HG03139 (cell line): ENCODE results near the gene PLEKHG3.

Experiments used
- ATAC-seq: cut with Tn5 transposase; IDR thresholded peaks from one replicate; pipeline ENCODE4 v1.9.1; 2021; ENCODE audit not compliant: unreplicated experiment

Gene PLEKHG3

DNA sequence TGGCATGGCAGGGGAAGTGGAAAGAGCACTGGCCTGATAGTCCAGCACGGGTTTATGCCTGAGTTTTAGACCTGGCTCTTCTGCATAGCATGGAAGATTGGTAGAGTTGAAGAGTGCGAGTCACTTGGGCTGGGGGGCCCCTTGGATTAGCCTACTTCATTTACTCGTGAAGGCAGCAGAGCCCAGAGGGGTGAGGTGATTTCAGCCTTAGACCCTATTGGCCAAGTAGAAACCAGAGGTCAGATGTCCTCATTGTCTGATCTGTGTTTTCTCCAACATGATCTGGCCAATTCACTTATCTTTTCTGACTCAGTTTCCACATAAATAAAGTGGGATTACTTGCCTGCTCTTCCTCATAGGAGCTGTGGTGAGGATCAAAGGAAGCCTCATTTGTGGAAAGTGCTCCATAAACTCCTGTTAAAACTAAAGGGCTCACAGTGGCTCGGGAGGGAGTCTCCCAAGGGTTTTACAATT lies 1.9 kb downstream of the PLEKHG3 start:
- no peak for ATAC-seq

DNA sequence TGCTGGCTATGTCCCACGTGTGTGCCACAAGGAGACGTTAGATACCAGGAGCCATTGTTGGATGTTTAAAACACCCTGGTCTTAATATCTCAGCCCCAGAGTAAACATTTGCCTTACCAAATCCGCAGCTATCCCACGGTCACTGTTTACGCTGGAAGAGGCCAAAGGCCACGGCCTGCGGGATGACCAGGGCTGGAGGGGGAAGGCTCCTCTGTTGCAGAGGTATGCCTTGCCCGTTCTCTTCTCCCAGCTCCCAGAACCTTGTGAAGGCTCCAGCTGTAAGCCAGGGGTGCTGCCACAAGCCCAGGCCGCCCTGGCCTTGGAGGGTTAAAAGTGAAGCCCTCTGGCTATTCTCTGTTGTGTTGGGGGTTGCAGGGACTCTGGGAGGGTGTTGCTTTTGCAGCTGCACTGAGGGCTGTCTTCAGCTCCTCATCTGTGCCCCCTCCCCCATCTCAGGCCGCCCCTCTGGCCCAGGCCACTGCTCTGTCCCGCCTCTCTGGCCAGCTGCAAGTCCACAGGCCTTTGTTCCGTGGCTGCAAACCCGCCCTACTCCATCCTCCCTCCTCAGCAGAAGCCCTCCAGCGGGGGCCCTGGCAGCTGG lies 2.5 kb downstream of the PLEKHG3 start:
- no peak for ATAC-seq

DNA sequence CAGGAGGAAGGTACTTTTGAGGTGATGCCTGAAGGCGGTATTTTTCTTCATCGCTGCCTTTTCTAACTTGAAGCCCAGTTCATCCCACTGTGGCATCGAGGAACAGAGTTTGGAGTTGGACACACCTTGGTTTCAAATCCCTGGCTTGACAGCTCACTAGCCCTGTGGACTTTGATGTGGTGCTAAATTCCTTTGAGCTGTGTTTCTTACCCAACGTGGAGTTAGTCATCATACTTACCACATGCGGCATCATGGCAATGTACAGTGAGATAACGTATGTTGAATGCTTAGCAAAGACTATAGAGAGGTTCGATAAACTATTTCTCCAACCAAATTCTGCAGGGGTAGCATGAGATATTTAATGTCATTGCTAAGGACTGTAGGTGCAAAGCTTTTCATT lies 3.4 kb downstream of the PLEKHG3 start:
- no peak for ATAC-seq

DNA sequence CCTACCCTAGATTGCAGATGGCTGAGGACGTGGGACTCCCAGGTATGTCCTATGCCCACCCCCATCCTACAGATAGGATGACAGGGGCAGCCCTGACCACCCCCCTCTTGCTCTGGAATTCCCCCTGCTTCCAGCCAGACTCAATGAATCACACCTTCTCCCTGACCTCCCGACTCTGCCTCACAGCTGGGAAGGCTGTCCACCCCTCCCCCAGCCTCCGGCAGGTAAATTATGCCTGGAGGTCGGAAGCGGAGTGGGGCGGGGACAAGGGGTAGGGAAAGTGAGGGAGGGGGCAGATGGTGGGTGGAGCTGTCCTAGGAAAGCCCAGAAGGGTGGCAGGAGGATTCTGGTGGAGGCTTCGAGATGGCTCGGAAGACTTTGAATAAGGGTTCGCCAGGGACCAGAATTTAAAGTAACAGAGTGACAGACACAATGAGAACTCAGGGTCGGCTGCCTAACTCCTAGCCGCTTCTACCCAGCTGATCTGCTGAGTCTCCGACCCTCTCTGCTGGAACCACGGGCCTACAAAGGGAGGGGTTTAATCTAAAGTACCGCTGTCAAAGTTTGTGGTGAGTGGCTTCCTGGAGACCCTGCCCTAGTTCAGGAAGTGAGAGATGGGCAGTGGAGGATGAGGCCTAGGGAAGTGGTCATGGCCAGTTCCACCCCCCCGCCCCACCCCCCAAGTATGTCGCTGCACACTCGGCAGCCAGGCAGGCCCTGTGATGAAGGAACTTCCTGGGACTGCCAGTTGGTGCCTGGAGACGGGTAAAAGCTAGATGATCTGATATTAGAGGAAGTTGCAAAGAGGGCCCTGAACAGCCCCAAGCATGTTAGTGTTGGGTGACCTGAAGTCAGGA lies 4.2 kb downstream of the PLEKHG3 start:
- no peak for ATAC-seq

DNA sequence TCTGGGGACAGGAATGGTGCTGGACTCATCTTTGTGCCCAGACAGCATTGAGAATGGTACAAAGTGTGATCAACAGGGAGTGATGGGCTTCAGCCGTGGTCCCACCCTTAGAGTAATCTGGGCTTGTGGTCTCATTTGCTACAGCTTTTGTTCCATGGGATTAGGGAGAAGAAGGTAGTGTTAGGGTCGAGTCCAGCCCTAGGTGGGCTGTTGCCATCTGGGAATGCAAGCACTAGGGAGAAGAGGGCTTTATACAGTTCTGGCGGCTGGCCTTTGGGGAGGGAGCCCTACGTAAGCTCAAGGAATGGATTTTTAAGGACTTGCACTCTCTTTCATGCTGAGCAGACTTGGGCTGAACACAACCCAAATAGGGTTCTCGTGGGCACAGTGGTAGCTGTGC lies 4.9 kb downstream of the PLEKHG3 start:
- no peak for ATAC-seq

DNA sequence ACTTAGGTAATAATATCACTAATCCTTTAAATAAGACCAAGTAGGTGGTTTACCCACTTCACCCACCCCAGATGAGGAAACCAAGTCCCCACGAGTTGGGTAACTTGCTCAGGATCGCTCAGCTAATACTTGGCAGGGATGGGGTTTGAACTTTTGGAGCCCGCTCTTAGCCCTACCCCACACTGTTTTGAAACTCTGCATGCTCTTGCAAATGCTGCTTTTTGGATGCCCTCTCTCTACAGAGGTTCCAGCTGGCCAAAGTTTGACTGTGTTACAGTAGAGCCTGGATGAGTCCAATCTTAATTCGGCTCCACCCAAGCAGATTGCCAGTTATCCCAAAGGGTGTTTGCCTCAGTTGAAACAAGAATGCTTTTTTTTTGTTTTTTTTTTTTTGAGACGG lies 6.8 kb downstream of the PLEKHG3 start:
- ATAC-seq = no peak

DNA sequence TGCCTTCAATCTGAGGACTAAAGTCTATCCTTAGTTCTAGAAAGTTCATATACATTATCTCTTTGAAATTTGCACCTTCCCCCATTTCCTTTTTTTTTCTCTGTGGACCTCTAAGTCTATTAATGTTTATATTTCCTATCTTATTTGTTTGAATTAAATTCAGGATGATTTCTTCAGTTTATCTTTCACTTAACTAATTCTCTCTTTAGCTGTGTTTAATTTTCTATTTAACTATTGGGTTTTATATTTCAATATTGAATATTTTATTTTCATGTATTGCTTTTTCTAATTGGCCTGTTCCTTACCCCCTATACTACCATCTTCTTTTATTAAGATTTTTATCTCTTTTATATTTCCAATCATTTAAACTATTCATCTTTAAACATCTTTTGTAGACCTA lies 9.5 kb downstream of the PLEKHG3 start:
- ATAC-seq = no peak

DNA sequence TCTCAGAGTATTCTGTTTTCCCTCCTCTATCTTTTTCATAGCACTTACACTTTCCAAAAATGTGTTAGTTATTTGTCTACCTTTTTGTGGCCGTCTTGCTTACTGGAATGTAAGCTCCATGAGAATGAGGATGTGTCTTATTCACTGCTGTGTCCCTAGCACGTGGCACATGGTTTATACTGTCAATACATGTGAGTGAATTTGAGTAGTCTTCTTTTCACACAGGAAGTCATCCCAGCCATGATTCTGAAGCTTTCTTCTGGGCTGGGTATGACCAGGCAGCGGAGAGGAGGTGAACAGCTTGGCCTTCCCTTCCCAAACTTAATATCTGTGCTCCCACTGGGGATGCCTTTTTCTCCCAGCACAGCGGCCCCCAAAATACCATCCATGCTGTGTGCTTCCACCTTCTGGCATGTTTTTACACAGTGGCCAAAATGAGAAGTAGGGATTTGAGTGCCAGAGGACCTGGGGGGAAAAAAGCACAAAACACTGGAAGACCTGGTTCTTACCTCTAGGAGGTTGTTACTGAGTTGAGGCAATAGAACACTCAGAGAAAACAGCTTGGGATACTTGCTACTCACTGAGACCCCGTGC lies 10.3 kb downstream of the PLEKHG3 start:
- ATAC-seq = no peak

DNA sequence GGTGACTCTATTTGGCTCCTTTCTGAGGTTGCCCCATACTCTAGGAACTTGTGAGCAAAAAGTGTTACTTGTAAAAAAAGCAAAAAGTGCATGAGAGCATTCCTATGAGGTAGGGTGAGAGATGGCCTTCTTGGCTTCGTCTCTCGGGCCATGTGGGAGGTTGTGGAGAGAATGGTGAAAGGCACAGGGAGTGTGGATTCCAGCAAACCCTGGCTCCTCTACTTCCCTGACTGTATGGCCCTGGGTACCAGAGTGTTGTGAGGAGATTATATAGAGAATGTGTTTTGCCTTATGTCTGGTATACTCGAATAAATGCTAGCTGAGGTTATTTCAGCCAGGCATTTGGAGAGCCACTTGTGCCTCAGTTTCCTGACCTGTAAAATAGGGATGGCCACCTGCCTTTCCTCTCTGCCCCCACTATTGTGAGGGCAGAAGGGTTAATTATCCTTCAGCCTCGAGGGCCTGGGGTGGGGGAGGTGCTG lies 11.0 kb downstream of the PLEKHG3 start:
- ATAC-seq = no peak

DNA sequence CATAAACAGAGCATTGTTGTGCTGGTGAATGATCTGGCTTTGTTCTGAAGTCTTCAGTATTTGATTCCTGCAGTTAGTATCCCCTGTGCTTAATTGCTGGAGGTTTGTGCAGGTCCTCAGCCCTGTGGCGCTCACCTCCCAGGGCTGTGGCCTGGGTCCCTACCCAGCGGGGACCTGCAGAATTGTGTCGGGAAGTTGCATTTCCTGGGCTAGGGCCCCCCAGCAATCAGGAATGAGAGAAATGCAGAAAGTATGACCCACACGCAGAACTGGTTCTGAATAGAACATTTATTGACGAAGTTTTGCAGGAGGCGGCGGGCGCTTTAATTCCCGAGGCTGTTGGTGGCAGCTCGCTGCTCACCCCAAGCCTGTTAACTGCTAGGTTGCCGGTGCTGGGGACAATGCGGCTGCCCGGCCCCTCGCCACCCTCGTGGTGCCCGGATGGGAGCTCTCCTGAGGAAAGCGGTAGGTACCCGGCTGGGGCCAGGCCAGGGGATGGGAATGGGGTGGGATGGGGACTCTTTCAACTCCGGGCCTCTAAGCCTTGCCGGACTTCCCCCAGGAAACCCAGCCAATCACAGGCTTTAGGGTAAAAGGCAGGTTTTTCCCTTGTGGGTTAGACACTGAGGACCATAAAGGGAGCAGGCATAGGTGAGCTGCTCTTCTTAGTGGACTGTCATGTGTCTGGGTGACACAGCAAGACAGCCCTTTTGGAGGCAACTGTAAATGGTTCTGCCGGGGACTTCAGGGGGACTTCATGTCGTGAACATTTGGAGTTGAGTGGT lies 11.6 kb downstream of the PLEKHG3 start:
- no peak for ATAC-seq

DNA sequence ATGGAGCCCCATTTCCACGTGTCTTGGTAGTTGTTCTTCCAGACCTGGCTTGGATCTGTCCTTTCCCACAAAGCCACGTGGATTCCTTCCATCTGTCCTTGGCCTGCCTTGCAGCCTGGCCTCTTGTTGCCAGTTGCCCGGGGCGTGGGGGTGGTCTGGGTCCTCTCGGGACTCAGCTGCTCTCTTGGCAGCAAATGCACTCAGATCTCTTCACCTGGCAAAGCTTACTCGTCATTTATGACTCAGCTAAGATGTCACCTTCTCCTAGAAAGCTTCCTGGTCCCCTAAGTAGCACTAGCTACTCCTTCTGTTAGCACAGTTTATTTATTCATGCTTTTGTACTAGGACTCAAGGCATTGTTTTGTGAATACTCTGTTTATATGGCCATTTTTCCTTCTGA lies 13.6 kb downstream of the PLEKHG3 start:
- no peak for ATAC-seq

DNA sequence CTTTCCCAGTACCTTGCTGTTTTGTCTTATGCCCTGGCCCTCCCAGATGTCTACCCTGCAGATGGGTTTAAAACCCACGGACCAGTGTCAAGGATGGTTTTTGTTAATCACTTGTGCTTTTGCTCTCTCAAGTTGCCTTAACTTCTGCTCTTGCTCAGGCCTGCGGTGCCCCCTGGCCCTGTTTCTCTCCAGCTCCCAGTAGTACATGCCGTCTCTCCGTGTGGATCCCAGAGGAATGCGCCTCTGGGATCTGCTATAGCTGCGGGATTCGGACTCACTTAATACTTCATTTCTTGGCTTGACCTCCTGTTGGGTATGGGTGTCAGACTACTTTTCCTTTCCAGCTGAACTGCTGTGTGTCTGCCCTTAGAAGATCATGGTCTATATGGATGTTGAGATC lies 14.5 kb downstream of the PLEKHG3 start:
- ATAC-seq = no peak

DNA sequence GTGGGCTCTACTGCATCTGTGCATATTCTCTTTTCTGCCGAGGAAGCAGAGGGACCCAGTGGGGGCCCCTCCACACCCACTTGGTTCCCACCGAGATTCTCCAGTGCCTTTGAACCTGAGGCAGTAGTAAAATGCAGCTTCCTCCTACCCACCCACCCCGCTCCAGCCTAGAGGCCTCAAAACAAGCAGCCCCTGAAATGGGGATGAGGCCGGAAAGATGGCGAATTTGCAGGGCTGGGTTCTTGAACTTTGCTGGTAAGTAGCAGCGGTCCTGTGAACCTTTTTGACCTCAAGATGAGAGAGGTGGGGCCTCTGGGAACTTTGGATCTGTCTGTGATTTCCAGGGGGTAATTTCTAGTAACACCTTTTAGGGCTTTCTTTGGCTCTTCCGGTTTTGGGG lies 15.4 kb downstream of the PLEKHG3 start:
- ATAC-seq = no peak

DNA sequence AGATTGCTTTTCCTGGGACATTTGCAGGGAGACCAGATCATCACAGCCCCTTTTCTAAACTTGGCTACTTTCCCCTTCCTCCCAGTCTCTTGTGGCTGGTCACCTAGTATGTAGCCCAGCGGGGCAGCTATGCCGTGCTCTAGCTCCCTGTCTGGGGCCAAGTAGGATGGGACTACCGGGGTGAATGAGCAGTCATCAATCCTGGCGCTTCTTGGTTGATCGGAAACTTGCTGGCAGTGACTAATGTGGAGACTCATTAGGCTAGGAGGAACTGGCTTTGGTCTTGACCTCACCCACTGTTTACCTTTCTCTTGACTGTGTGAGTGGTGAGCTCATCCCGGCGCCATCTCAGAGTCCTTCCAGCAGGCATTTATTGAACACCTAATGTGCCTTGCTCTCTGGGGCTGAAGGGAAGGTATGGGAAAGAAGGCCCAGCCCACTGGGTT lies 15.9 kb downstream of the PLEKHG3 start:
- no peak for ATAC-seq

DNA sequence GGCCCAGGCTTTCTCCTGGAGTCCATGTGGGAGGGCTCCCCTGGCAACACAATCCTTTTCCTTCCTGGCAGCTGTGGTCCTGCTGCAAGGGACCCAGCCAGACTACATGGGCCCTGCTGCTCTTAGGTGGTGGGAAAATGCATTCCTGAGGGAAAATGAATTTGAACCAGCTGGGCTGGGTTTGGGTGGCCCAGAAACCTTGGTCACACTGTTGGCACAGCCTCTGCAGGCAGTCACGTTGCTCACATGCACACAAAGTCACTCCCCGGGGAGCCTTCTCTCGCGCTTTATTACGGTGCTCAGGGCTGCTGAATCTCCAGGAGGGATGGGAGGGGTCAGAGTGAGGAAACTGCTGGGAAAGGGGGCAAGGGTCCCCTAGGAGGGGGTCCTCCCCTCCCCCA lies 17.2 kb downstream of the PLEKHG3 start:
- no peak for ATAC-seq

DNA sequence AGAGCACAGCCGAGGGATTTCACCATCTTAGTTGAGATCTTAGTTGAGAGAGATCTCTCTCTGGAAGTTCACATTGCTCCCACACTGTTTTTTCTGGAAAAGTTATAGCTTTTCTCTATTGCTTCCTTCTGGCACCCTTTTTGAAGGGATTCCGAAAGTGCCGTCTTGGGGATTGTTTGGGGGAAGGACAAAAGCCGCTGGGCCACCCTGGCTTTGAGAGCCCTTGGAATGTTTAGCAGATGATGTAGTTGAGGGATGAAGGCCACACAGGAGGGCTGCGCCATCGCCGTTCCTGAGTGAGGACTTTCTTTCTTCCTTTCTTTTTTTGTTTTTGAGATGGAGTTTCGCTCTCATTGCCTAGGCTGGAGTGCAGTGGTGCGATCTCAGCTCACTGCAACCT lies 17.7 kb downstream of the PLEKHG3 start:
- ATAC-seq = no peak

DNA sequence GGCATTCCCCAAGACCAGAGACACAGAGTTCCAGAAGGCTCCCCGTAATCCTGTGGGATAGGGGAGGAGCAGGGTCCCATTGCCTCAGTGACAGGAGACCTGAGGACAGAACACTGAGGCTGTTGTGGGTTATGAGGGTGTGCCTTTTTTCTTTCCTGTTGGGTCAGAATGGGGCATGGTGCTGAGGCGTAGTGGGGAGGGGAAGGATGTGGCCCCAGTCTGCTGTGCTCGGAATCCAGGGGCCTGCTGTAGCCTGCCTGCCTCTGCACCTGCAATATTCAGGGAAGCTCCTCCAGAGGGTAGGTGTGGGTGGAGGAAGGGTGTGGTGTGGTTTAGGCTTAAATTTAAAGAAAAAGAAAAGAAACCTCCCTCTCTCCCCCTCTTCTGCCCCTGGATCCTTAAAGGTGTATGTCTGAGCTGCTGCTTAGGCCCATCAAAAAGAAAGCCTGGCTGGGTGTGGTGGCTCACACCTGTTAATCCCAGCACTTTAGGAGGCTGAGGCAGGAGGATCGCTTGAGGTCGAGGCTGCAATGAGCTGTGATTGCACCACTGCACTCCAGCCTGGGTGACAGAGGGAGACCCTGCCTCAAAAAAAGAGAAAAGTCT lies 18.7 kb downstream of the PLEKHG3 start:
- ATAC-seq = no peak

DNA sequence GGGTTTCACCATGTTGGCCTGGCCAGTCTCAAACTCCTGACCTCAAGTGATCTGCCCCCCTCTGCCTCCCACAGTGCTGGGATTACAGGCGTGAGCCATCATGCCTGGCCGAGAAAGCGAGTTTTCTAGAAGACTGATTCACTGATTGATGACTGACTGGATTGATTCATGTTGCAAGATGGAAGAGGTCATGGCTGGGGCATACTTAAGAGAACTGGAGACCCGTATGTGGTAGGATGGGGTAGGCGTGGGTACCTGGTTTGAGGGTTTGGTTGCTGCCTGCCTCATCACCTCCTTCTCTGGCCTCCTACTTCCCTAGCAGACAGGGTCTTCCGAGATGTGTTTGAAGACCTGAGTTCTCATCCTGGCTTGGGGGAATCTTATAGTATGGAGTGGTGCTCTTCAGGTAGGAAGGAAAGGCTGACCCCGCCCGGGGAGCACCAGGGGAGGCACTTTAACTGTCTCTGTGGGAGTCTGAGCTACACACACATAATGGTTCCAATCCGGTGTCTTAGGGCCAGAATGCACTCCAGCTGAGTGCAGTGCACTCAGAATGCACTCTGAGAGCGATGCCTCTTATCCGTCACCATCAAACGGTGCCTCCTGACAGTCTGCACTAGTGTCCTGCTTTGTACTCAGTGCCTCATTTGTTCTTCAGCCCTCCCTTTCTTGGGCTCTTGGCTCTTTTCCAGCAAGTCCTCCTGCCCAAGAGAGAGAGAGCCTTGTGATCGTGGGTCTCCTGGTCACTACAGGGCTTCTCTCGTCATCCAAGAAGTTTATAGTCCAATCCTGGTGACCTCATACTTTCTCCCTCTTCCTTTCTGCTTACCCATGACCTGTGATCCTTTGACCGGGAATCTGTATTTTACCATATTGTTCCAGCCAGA lies 19.7 kb downstream of the PLEKHG3 start:
- no peak for ATAC-seq

DNA sequence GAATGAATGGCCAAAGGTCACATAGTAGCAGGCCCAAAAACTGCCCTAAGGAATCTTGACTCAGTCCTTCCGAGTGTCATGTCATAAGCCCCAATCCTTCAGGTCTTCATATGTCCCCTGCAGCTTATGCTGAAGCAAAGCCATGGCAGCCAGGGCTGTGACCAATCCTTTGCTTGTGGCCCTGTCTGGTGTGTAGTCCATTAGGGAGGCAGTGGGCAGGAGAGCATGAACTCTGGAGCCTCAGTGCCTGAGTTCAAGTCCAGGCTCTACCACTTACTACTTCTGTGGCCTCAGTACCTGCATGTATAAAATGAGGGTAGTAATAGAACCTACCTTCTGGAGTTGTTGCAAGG lies 20.3 kb downstream of the PLEKHG3 start:
- no peak for ATAC-seq

DNA sequence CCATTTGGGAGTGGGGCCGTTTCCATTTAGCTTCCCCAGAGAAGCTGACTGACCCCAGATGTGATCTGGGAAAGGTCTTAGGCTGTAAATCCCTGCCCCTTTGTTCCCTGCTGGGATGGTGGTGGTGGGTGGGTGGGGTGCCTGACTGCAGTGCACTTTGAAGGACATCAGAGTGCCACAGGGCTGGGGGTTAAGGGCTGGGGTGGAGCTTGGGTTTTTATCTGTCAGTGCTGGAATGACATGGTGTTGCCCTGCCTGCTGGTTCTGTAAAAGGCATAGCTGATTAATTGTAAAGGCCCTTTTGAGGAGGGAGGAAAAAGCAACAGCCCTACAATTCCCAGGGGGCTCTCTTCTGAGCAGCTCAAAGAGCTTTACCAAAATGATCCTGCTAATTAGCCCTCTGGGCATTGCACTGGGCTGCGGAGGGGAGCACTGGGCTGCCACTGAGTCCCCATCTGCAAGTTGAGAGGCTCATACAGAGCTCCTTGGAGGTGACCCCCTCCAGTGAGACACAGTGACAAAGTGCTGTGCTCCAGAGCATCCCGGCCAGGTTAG lies 21.1 kb downstream of the PLEKHG3 start:
- ATAC-seq = no peak
